Spinal cord (tissue), 10 donors: ENCODE results near the gene KCNJ15. TPM values are rescaled to one million over a fixed set of nuclear protein-coding genes. Genes with fewer than 3 reads are reported as not detected.

Experiments
- DNase-seq, 6 donors: peaks; one replicate each; pipeline versions ENCODE4 v3.0.0 to v3.0.0-alpha.2; 2013 to 2015; ENCODE audit warnings: low spot score in 6 of 6, low read depth in 4 of 6
- H3K27ac ChIP-seq: one replicate; pipeline ENCODE4 v1.5.1; 2013; ENCODE audit warnings: low read depth, low read length, control low read depth
- H3K27me3 ChIP-seq: one replicate; pipeline ENCODE4 v1.6.1; 2013; ENCODE audit warnings: low read length; ENCODE audit not compliant: control insufficient read depth, insufficient read depth
- H3K36me3 ChIP-seq: one replicate; pipeline ENCODE4 v1.6.1; 2013; ENCODE audit warnings: low read length; ENCODE audit not compliant: control insufficient read depth, insufficient read depth
- H3K4me1 ChIP-seq: one replicate; pipeline ENCODE4 v1.6.1; 2013; ENCODE audit warnings: low read length; ENCODE audit not compliant: control insufficient read depth, insufficient read depth
- H3K4me3 ChIP-seq: one replicate; pipeline ENCODE4 v1.5.1; 2013; ENCODE audit warnings: low read depth, low read length, control low read depth
- H3K9me3 ChIP-seq: one replicate; pipeline ENCODE4 v1.6.1; 2013; ENCODE audit warnings: low read length; ENCODE audit not compliant: control insufficient read depth, insufficient read depth
- WGBS: methylation state at CpG from one replicate; pipeline ENCODE4 v1.1.5; 2013; ENCODE audit warnings: missing lambda C conversion rate; ENCODE audit not compliant: insufficient coverage; 5-methylcytosine and 5-hydroxymethylcytosine counted together
- polyA plus RNA-seq, 2 donors: library from polyadenylated mRNA; unstranded; fragments of 120-200 nt; gene quantifications; one replicate each; pipeline ENCODE4 v1.2.1, GENCODE V29; 2013; ENCODE audit not compliant: insufficient read length in 2 of 2
- total RNA-seq, 2 donors: library from RNA; depleted of rRNA in 1 of 2; stranded (reverse); fragments of 120-200 nt in 1 of 2; fragments of >200 nt in 1 of 2; gene quantifications; one replicate each; pipeline versions ENCODE4 v1.2.3 to v1.2.4, GENCODE V29; 2013 to 2014
- donor health status: healthy.

The KCNJ15 gene
- total and polyA plus RNA-seq, 4 donors, result 0.11 to 1.9 (median 1.2) TPM

DNA sequence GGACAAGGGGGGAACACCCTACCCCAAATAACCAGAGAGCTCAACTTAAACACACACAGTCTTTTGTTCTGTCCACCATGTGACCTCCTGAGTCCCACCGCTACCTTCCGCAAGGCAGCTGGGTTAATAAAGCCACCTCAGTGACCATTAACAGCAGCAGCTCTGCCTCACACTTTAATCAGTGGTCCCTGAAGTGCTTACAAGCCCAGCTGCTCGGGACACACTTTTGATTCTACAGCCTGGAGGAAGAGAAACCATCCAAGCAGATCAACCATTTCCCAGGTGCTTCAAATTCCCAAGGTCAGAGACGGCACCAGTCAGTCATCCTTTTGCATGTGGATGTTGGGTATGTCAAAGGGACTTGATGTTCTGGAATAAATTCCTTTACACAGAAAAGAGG is 70.1 kb downstream of the KCNJ15 start:
- Histone ChIP-seq H3K4me1 (no peaks in the 10 kb centered on the region), H3K4me3 (no peak overlapping the region), H3K9me3 (peaks cover 1% of the 10 kb centered on the region), H3K27me3 (no peaks in the 10 kb centered on the region), H3K36me3 (no peaks in the 10 kb centered on the region), H3K27ac (no peak overlapping the region)
- 73% methylated on average over 3 of the region's 4 CpGs for WGBS
- no peak for DNase-seq

- Histone ChIP-seq H3K4me3 (no peak overlapping the region), H3K36me3 (no peaks in the 10 kb centered on the region), H3K9me3 (peaks cover 1% of the 10 kb centered on the region), H3K27me3 (no peaks in the 10 kb centered on the region), H3K27ac (no peak overlapping the region), H3K4me1 (no peaks in the 10 kb centered on the region)
- no CpG with 5 or more reads among the region's 1 CpG for WGBS
- DNase-seq, result no peak
Observed at GRCh38 chr21:38327984-38328383, 71.2 kb downstream of the KCNJ15 start.

- H3K4me3 ChIP-seq, result no peak overlapping the region
- H3K9me3 ChIP-seq, result peaks cover 1% of the 10 kb centered on the region
- H3K27ac ChIP-seq, result no peak overlapping the region
- 57% methylated on average over 1 of the region's 2 CpGs for WGBS
- no peaks in the 10 kb centered on the region for H3K27me3 ChIP-seq
- no peak for DNase-seq
- no peaks in the 10 kb centered on the region for H3K36me3 ChIP-seq
- H3K4me1 ChIP-seq, result no peaks in the 10 kb centered on the region
Observed at GRCh38 chr21:38329162-38329561, 72.4 kb downstream of the KCNJ15 start.

DNA sequence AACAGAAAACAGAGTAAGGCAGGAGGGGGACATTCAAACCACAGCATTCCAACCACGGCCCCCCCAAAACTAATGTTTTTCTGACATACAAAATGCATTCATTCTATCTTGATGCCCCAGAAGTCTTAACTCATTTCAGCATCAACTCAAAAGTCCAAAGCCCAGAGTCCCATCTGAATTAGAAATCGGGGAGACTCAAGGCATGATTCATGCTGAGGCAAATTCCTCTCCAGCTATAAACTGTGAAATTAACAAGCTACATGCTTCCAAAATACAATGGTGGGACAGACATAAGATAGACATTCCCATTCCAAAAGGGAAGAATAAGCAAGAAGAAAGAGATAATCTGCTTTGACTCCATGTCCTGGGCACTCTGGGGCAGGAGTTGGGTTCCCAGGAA is 73.9 kb downstream of the KCNJ15 start:
- WGBS, result 100% methylated on average over 1 of the region's 2 CpGs
- H3K27me3 ChIP-seq, result no peaks in the 10 kb centered on the region
- no peak overlapping the region for H3K4me3 ChIP-seq
- peaks cover 1% of the 10 kb centered on the region for H3K9me3 ChIP-seq
- H3K36me3 ChIP-seq, result no peaks in the 10 kb centered on the region
- no peaks in the 10 kb centered on the region for H3K4me1 ChIP-seq
- no peak overlapping the region for H3K27ac ChIP-seq
- no peak for DNase-seq

GRCh38 chr21:38333301-38334272 is 76.8 kb downstream of the KCNJ15 start:
- DNase-seq, result no peak
- Histone ChIP-seq H3K36me3 (no peaks in the 10 kb centered on the region), H3K27me3 (no peaks in the 10 kb centered on the region), H3K4me3 (no peak overlapping the region), H3K4me1 (no peaks in the 10 kb centered on the region), H3K9me3 (no peaks in the 10 kb centered on the region), H3K27ac (no peak overlapping the region)
- 88% methylated on average over 2 of the region's 8 CpGs for WGBS

- WGBS, result 92% methylated on average over 7 of the region's 8 CpGs
Observed at GRCh38 chr21:38334866-38335265, 78.1 kb downstream of the KCNJ15 start.

DNA sequence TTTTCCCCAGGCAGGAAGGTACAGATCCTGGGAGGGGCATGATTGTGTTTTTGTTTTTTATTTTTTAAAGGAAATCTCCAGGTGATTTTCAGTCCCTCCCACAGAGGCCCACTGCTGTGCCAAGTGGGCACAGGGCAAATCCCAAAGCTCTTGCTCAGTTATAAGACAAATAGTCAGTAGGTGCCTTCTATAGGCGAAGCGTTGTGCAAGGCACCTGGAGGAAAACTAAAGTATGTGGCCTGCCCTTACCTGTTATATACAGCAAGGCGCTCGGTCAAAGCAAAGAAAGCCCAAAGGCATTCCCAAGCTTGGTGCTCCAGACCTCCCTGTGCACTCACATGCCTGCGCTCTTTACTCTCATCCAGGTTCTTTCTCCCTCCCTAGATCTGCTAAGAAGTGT is 81.0 kb downstream of the KCNJ15 start:
- Histone ChIP-seq H3K27ac (no peak overlapping the region), H3K4me1 (no peaks in the 10 kb centered on the region), H3K27me3 (no peaks in the 10 kb centered on the region), H3K9me3 (no peaks in the 10 kb centered on the region), H3K4me3 (no peak overlapping the region), H3K36me3 (no peaks in the 10 kb centered on the region)
- DNase-seq, result no peak
- 90% methylated on average over 4 of the region's 5 CpGs for WGBS

More at GRCh38 chr21:38334866-38335265, 78.1 kb downstream of the KCNJ15 start:
- no peaks in the 10 kb centered on the region for H3K9me3 ChIP-seq
- H3K27me3 ChIP-seq, result no peaks in the 10 kb centered on the region
- H3K4me1 ChIP-seq, result no peaks in the 10 kb centered on the region
- DNase-seq, result no peak
- no peaks in the 10 kb centered on the region for H3K36me3 ChIP-seq
- H3K4me3 ChIP-seq, result no peak overlapping the region
- no peak overlapping the region for H3K27ac ChIP-seq

DNA sequence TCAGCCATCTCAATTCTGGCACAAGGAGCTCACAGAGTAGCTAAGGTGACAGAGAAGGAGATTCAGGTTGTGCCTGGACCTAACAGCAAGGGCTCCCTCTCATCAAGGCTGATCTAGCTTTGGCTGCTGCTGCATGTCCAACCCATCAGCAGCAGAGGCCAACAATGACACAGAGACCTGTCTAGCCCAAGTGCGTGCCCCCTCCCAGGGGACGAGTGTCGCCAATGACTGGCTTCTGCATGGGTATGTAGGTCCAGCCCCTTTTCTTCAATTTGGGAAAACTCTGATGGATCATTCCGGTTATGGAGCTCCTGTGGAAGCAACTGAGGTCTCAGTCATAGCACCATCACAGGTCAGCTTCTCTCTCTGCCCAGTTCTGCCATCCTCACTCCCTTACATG is 83.3 kb downstream of the KCNJ15 start:
- Histone ChIP-seq H3K27me3 (no peaks in the 10 kb centered on the region), H3K4me1 (no peaks in the 10 kb centered on the region), H3K4me3 (no peak overlapping the region), H3K36me3 (no peaks in the 10 kb centered on the region), H3K9me3 (no peaks in the 10 kb centered on the region), H3K27ac (no peak overlapping the region)
- DNase-seq, result no peak
- 94% methylated on average over 4 of the region's 4 CpGs for WGBS

DNA sequence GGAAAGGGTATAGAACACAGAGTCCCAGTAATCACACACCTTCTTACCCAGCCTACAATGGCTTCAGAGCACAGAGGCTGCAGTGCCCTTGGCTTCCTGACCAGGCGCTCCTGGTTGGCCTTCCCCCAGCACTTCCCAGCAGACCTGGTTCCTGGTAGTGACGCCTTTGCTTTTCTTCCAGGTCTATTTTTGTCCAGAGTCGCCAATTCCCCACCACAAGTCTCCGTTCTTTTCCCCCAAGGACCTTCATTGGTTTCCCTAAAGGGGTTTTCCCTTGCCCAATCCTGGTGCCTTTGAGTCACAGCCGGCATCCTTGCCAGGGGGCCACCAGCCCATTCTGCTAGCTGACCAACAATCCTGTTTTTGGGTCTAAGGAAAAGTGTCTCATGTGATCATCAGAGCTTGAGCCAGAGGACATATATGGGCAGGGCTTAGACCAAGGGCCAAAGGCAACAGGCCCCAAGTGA is 84.8 kb downstream of the KCNJ15 start:
- no peaks in the 10 kb centered on the region for H3K36me3 ChIP-seq
- no peak for DNase-seq
- H3K4me1 ChIP-seq, result no peaks in the 10 kb centered on the region
- H3K9me3 ChIP-seq, result no peaks in the 10 kb centered on the region
- H3K4me3 ChIP-seq, result no peak overlapping the region
- 94% methylated on average over 4 of the region's 5 CpGs for WGBS
- H3K27ac ChIP-seq, result no peak overlapping the region
- no peaks in the 10 kb centered on the region for H3K27me3 ChIP-seq

DNA sequence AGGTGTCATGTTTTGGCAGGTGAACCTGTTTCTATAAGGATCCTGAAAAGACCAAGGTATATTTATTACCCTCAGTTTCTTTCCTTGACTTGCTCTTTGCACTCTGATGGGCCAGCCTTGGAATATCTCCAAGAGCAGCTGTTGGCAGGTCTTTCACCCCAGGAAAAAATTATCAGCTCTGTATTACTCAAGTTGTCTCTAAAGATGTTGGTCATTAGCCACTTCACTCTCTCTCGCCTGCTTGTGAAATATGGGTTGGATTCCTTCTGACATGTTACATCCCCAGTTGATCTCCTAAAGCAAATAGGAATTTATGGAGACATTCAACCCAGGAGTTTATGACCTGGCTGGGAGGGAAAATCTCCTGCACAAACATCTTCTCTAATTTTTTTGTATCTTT is 85.9 kb downstream of the KCNJ15 start:
- WGBS, result no CpG with 5 or more reads among the region's 1 CpG
- DNase-seq, result no peak
- H3K27ac ChIP-seq, result no peak overlapping the region
- no peaks in the 10 kb centered on the region for H3K27me3 ChIP-seq
- no peaks in the 10 kb centered on the region for H3K36me3 ChIP-seq
- no peak overlapping the region for H3K4me3 ChIP-seq
- no peaks in the 10 kb centered on the region for H3K4me1 ChIP-seq
- H3K9me3 ChIP-seq, result no peaks in the 10 kb centered on the region
